HepG2 (cell line): ENCODE results near the gene SLC9A8. TPM values are rescaled to one million over a fixed set of nuclear protein-coding genes. Genes with fewer than 3 reads are reported as not detected.

ENCODE experiments used
- ATAC-seq: fragments of 200-7000 bp; cut with Tn5 transposase; 3 replicates; pipeline ENCODE4 v1.9.1; 2020; ENCODE audit warnings: mild to moderate bottlenecking, moderate library complexity
- BruUV-seq: library from RNA; stranded (reverse); fragments of 400-500 nt; replicated peaks from 2 replicates; lab custom pipeline; 2021; lab: Mats Ljungman, UMichigan
- CTCF ChIA-PET: fragments of 300-600 bp; formaldehyde crosslinking; extraction: SDS; loops from one replicate; lab custom pipeline; 2021; ENCODE audit warnings: low total read pairs, inconsistent platforms, low intra/inter-chr PET ratio; lab: Yijun Ruan, JAX
- POLR2A ChIA-PET: fragments of 350-600 bp; sonication (Branson Sonifier 250); formaldehyde crosslinking; loops from one replicate; lab custom pipeline; 2020; ENCODE audit warnings: antibody characterized with exemption, inconsistent platforms; lab: Yijun Ruan, JAX
- DNase-seq: peaks from one replicate; pipeline ENCODE4 v3.0.0-alpha.2; 2015; ENCODE audit warnings: low spot score
- FAIRE-seq: peaks from 3 replicates; lab custom pipeline; 2011; peaks lifted over from hg19 to GRCh38; lab: Jason Lieb, UNC
- H2AFZ ChIP-seq: one replicate; pipeline ENCODE4 v1.6.1; 2011; ENCODE audit warnings: low read length, inconsistent platforms
- H3K27ac ChIP-seq: fragments of 300-600 bp; 3 replicates; pipeline ENCODE4 v1.8.0; 2011; ENCODE audit warnings: mixed run types, mild to moderate bottlenecking, mixed read lengths, low read length, inconsistent platforms; ENCODE audit not compliant: insufficient read depth; ENCODE audit errors: extremely low read length
- H3K27me3 ChIP-seq, 2 experiments: fragments of 200-600 bp in 1 of 2; 2 replicates in 1 of 2; 3 replicates in 1 of 2; pipeline versions ENCODE4 v1.6.0 to v1.8.0; 2011; ENCODE audit warnings: low read length in 2 of 2, mild to moderate bottlenecking in 2 of 2, moderate library complexity in 2 of 2, inconsistent platforms in 1 of 2; ENCODE audit not compliant: insufficient read depth in 2 of 2, control insufficient read depth in 1 of 2
- H3K36me3 ChIP-seq, 2 experiments: fragments of 200-600 bp in 1 of 2; replicated peaks in 1 of 2; 2 replicates in 1 of 2; 3 replicates in 1 of 2; pipeline versions ENCODE4 v1.5.1 to v1.8.0; 2011; ENCODE audit warnings: low read length in 2 of 2, inconsistent platforms in 1 of 2; ENCODE audit not compliant: insufficient read depth in 2 of 2, control insufficient read depth in 1 of 2
- H3K4me1 ChIP-seq: 2 replicates; pipeline ENCODE4 v1.5.1; 2012; ENCODE audit warnings: low read length, inconsistent platforms; ENCODE audit not compliant: insufficient read depth
- H3K4me2 ChIP-seq: 2 replicates; pipeline ENCODE4 v1.6.0; 2011; ENCODE audit warnings: low read depth, low read length, inconsistent platforms
- H3K4me3 ChIP-seq, 3 experiments: fragments of 200-600 bp in 1 of 3; sonication (generic), shearing (Covaris generic) in 1 of 3; replicated peaks in 1 of 3; 2 replicates each; pipeline ENCODE4 v1.5.1; 2011 to 2016; ENCODE audit warnings: low read length in 3 of 3, inconsistent platforms in 2 of 3, low read depth in 2 of 3, mild to moderate bottlenecking in 2 of 3, control low read depth in 1 of 3, mixed read lengths in 1 of 3; ENCODE audit not compliant: insufficient read depth in 1 of 3
- H3K79me2 ChIP-seq: one replicate; pipeline ENCODE4 v1.6.1; 2011; ENCODE audit warnings: low read length, inconsistent platforms; ENCODE audit not compliant: insufficient read depth
- H3K9ac ChIP-seq: 2 replicates; pipeline ENCODE4 v1.6.0; 2011; ENCODE audit warnings: mild to moderate bottlenecking, low read depth, low read length, inconsistent platforms; ENCODE audit not compliant: insufficient read depth
- H3K9me3 ChIP-seq: 2 replicates; pipeline ENCODE4 v1.5.1; 2012; ENCODE audit warnings: mild to moderate bottlenecking, low read length
- H4K20me1 ChIP-seq: 2 replicates; pipeline ENCODE4 v1.6.0; 2011; ENCODE audit warnings: inconsistent platforms, mild to moderate bottlenecking, low read length, moderate library complexity; ENCODE audit not compliant: insufficient read depth
- ARNTL ChIP-seq: sonication (generic); formaldehyde crosslinking; IDR thresholded peaks from 2 replicates; pipeline ENCODE4 v1.4.0; 2020; ENCODE audit warnings: mild to moderate bottlenecking, missing genetic modification reagents
- BORCS8-MEF2B ChIP-seq: sonication (generic); formaldehyde crosslinking; IDR thresholded peaks from 2 replicates; pipeline ENCODE4 v1.8.0; 2022; ENCODE audit warnings: mild to moderate bottlenecking, missing genetic modification reagents
- DR1 ChIP-seq: sonication (generic); formaldehyde crosslinking; IDR thresholded peaks from 2 replicates; pipeline ENCODE4 v1.8.0; 2021; ENCODE audit warnings: mild to moderate bottlenecking, missing genetic modification reagents, inconsistent platforms
- GATAD2A ChIP-seq: IDR thresholded peaks from 2 replicates; pipeline ENCODE4 v1.6.1; 2016
- IKZF4 ChIP-seq: sonication (generic); formaldehyde crosslinking; IDR thresholded peaks from 2 replicates; pipeline ENCODE4 v1.5.1; 2020; ENCODE audit warnings: borderline replicate concordance, mild to moderate bottlenecking, low read depth, missing genetic modification reagents; ENCODE audit errors: not compliant biosample characterization
- SIX1 ChIP-seq: sonication (generic); formaldehyde crosslinking; IDR thresholded peaks from 2 replicates; pipeline ENCODE4 v1.4.0; 2020; ENCODE audit warnings: missing genetic modification reagents, borderline replicate concordance
- SSRP1 ChIP-seq: IDR thresholded peaks from 2 replicates; pipeline ENCODE4 v1.6.1; 2016; ENCODE audit warnings: control low read depth
- ZBTB7B ChIP-seq: sonication (generic); formaldehyde crosslinking; IDR thresholded peaks from 2 replicates; pipeline ENCODE4 v1.4.0; 2020; ENCODE audit warnings: missing genetic modification reagents
- ZNF577 ChIP-seq: sonication (generic); formaldehyde crosslinking; IDR thresholded peaks from 2 replicates; pipeline ENCODE4 v1.4.0; 2020; ENCODE audit warnings: mild to moderate bottlenecking, low read depth, missing genetic modification reagents, borderline replicate concordance
- WGBS: methylation state at CpG from one replicate; pipeline ENCODE4 v1.1.6; 2017; ENCODE audit warnings: low lambda C conversion rate; 5-methylcytosine and 5-hydroxymethylcytosine counted together
- in situ Hi-C: cut with HindIII; loops from 2 replicates; pipeline ENCODE4 v1.10.0; 2017; ENCODE audit warnings: low pct_unique_long_range_greater_than_20kb; ENCODE audit not compliant: extremely low pct_ligation_motif_present
- intact Hi-C: fragments of 100-400 bp; cut with micrococcal nuclease; formaldehyde crosslinking; loops from one replicate; pipeline ENCODE4 v1.10.0; 2022; ENCODE audit not compliant: unreplicated experiment
- polyA plus RNA-seq, 8 experiments: library from polyadenylated mRNA; depleted of rRNA in 3 of 8; stranded (reverse) in 7 of 8; unstranded in 1 of 8; fragments of >200 nt; fragmentation: Illumina TruSeq in 4 of 8; extraction: Trizol in 4 of 8; gene quantifications; 2 replicates each; pipeline versions ENCODE4 v1.2.1 to v1.2.3, GENCODE V29; 2011 to 2016; ENCODE audit warnings: low read depth in 4 of 8, missing spikeins in 1 of 8, mixed read lengths in 1 of 8; ENCODE audit not compliant: insufficient read depth in 1 of 8
- total RNA-seq, 5 experiments: library from RNA; depleted of rRNA; stranded (reverse); fragments of >200 nt; fragmentation: Illumina TruSeq; extraction: Trizol; gene quantifications; 2 replicates each; pipeline ENCODE4 v1.2.3, GENCODE V29; 2016; ENCODE audit warnings: low read depth in 1 of 5
- TF ChIP-seq, protein P1 (sequence below): IDR thresholded peaks from 2 replicates; pipeline ENCODE4 v1.6.1; 2018; ENCODE audit warnings: missing genetic modification reagents
- TF ChIP-seq, protein P2 (sequence below): sonication (generic); formaldehyde crosslinking; IDR thresholded peaks from 2 replicates; pipeline ENCODE4 v1.4.0; 2020; ENCODE audit warnings: missing genetic modification reagents, borderline replicate concordance

Gene SLC9A8
- total and polyA plus RNA-seq, 2 of the 13 experiments (the other 11 are each of a cell fraction or from before 2014, with no cell fraction given) = 4.1 to 7.4 TPM

DNA sequence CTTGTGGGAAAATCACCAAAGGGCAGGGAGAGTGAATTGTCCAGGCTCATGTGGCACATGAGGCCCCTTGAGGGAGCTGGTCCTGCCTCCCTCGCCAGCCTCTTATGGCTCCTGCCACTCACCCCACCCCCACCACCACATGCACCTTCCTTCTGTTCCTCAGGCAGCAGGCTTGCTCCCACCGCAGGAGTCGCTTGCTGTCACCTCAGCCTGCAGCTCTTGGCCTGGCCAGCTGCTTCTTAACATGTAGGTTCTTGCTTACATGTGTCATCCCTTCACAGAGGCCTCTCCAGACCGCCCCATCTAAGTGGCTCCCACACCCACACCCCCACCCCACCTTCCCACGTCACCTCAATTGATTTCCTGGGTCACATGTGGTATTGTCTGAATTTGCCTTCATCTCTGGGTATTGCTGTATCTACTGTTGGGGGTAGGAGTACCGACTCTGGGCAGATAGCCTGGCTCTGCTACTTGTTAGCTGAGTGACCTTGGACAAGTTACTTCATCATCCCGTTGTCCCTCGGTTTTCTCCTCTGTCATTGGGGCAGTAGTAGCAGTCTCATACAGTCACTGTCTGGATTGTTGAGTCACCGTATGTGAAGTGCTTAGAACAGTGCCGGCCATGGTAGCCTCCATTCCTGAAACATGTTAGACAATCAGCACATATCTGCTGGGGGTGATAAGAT, 41.7 kb downstream of the SLC9A8 start:
- 89% methylated on average over 10 of the region's 10 CpGs for WGBS

More for the DNA sequence above, 41.7 kb downstream of the SLC9A8 start:
- CTCF ChIA-PET = no interaction called here
- no peaks in the 10 kb centered on the region for H3K79me2 ChIP-seq
- H3K9ac ChIP-seq = no peak overlapping the region
- no peak; the same call in 2 of the 3 replicates for ATAC-seq
- no peak for DNase-seq
- no peaks in the 10 kb centered on the region for H3K9me3 ChIP-seq
- in situ Hi-C loops = no loop called here
- H3K36me3 ChIP-seq = peaks cover 13 to 26% of the 10 kb centered on the region in 2 experiments; a peak in 4 of 5 replicates
- no peak overlapping the region for H3K4me2 ChIP-seq
- intact Hi-C loops = no loop called here
- no TSS peak for BruUV-seq
- H3K4me3 ChIP-seq = no peak overlapping the region
- H4K20me1 ChIP-seq = no peaks in the 10 kb centered on the region
- TF ChIP-seq IKZF4 (no peak), BORCS8-MEF2B (CRISPR knock-in tag) (no peak), ZNF577 (CRISPR knock-in tag) (no peak), SSRP1 (no peak), DR1 (CRISPR knock-in tag) (no peak), ARNTL (CRISPR knock-in tag) (no peak), ZBTB7B (CRISPR knock-in tag) (no peak), SIX1 (no peak), GATAD2A (CRISPR knock-in tag) (no peak)
- TF ChIP-seq, protein P1, sequence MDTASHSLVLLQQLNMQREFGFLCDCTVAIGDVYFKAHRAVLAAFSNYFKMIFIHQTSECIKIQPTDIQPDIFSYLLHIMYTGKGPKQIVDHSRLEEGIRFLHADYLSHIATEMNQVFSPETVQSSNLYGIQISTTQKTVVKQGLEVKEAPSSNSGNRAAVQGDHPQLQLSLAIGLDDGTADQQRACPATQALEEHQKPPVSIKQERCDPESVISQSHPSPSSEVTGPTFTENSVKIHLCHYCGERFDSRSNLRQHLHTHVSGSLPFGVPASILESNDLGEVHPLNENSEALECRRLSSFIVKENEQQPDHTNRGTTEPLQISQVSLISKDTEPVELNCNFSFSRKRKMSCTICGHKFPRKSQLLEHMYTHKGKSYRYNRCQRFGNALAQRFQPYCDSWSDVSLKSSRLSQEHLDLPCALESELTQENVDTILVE = no peak
- TF ChIP-seq, protein P2, sequence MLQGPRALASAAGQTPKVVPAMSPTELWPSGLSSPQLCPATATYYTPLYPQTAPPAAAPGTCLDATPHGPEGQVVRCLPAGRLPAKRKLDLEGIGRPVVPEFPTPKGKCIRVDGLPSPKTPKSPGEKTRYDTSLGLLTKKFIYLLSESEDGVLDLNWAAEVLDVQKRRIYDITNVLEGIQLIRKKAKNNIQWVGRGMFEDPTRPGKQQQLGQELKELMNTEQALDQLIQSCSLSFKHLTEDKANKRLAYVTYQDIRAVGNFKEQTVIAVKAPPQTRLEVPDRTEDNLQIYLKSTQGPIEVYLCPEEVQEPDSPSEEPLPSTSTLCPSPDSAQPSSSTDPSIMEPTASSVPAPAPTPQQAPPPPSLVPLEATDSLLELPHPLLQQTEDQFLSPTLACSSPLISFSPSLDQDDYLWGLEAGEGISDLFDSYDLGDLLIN (CRISPR knock-in tag) = no peak
- FAIRE-seq = no peak
- no peak overlapping the region for H2AFZ ChIP-seq
- no peaks in the 10 kb centered on the region for H3K4me1 ChIP-seq
- no peaks in the 10 kb centered on the region for H3K27me3 ChIP-seq
- no peak overlapping the region for H3K27ac ChIP-seq
- POLR2A ChIA-PET = no interaction called here
